Activated CD4-positive, alpha-beta T cell treated with anti-CD3 and anti-CD28 coated beads, Interleukin-2, amount 50 U/mL, for 24 hours (primary cell): Measurements from ENCODE around the gene ABHD13.

Experiments
- DNase-seq, 2 donors: peaks; one replicate each; pipeline ENCODE4 v3.0.0-alpha.2; 2020; ENCODE audit warnings: low read depth in 1 of 2, low spot score in 1 of 2

ABHD13 gene

GRCh38 chr13:108281901-108282300, 63.7 kb downstream of the ABHD13 start:
- no peak for DNase-seq

DNA sequence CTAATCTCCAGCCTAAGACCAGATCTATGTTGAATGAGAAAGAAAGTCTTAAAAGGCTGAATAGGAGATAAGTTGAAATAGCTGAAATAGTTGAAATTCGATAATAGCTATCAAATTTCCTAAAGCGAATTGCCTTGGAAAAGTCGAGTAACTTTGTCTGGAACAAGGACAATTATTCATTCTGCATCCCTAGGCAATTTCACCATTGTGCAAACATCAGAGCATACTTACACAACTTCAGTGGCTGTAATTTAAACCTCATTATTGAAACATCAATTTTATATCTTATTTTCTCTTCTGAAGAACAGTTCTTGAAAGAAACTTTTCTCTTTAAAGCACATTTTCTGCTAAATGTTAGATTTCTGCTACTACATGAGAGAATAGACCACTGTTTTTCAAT, 64.9 kb downstream of the ABHD13 start:
- no peak for DNase-seq
